GM21423 (cell line): ENCODE measurements around the gene IFNK.
A peak's percentile ranks its signal among the peaks of the same experiment; 100 is the strongest.

Experiments used
- ATAC-seq: cut with Tn5 transposase; IDR thresholded peaks from one replicate; pipeline ENCODE4 v1.9.1; 2021; ENCODE audit warnings: mild to moderate bottlenecking, moderate library complexity; ENCODE audit not compliant: unreplicated experiment

The IFNK gene

DNA sequence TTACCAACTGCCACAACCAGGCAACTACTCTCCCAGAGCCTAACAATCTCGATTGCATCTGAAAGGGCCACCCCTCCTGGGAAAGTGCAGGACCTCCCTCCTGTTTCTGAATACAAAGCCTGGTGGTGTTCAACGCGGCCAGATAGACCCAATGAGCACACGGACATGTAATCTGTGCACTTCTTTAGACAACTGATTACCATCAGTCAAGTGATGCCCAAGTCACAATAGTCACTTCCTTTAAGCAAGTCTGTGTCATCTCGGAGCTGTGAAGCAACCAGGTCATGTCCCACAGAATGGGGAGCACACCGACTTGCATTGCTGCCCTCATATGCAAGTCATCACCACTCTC, 48.5 kb downstream of the IFNK start:
- ATAC-seq: peak; percentile 35

DNA sequence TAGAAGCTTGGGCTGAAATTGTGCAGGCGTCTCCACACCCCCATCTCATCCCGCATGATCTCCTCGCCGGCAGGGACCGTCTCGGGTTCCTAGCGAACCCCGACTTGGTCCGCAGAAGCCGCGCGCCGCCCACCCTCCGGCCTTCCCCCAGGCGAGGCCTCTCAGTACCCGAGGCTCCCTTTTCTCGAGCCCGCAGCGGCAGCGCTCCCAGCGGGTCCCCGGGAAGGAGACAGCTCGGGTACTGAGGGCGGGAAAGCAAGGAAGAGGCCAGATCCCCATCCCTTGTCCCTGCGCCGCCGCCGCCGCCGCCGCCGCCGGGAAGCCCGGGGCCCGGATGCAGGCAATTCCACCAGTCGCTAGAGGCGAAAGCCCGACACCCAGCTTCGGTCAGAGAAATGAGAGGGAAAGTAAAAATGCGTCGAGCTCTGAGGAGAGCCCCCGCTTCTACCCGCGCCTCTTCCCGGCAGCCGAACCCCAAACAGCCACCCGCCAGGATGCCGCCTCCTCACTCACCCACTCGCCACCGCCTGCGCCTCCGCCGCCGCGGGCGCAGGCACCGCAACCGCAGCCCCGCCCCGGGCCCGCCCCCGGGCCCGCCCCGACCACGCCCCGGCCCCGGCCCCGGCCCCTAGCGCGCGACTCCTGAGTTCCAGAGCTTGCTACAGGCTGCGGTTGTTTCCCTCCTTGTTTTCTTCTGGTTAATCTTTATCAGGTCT, 49.0 kb downstream of the IFNK start, which contains the start of gene C9orf72:
C9orf72 (minus strand) TSS at position 564 of the 716 bp plus-strand sequence. CDS start 6,361 bp downstream, outside the sequence.
- peak; percentile 56 for ATAC-seq

DNA sequence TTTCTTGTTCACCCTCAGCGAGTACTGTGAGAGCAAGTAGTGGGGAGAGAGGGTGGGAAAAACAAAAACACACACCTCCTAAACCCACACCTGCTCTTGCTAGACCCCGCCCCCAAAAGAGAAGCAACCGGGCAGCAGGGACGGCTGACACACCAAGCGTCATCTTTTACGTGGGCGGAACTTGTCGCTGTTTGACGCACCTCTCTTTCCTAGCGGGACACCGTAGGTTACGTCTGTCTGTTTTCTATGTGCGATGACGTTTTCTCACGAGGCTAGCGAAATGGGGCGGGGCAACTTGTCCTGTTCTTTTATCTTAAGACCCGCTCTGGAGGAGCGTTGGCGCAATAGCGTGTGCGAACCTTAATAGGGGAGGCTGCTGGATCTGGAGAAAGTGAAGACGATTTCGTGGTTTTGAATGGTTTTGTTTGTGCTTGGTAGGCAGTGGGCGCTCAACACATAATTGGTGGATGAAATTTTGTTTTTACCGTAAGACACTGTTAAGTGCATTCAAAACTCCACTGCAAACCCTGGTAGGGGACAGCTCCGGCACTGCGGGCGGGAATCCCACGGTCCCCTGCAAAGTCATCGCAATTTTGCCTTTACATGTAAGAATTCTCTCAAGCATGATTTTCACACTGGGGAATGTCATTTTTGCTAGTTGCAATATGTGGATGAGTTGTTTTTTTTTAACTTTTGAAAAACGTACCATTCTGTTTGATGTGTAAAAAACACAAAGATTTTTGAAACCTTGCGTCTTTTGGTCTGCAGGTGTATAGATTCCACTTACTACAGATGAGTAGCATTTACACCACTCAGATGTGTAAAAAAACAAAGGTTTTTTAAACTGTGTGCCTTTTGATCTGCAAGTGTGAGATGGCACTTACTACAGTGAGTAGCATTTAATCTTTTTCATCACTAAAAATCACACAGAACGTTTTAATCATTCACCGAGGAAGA, 49.8 kb downstream of the IFNK start:
- peak; percentile 86 for ATAC-seq
